ENCODE data around the gene SPOCK1.
"Not testable (repeated sequence)": the region's sequence is repeated elsewhere in the genome, so short reads cannot be mapped to it uniquely, and the experiment has no call there.

Gene SPOCK1

DNA sequence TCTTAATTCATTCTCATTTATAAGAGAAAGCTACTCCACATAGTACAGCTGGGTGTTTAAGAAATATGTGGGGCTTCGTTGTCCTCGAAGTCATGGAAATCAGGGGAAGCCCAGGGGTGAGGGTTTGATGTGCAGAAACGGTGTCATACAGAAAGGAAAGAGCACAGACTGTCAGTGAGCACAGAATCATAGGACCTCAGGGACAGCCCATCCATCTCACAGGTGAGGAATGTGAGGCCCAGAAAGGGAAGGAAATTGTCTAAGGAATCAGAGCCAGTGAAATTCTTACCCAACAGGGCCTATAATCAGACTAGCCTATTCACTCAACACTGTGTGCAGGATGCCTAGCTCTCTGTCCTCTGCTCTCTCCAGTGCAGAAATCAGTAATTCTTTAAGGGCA is 535.6 kb downstream of the SPOCK1 start:
- H3K27me3 ChIP-seq (ENCODE audit: insufficient read depth, poor library complexity, severe bottlenecking), result no peaks in the 10 kb centered on the region
- H3K27ac ChIP-seq (replicated peaks), result no peak overlapping the region
- no peak for DNase-seq (ENCODE audit: low read depth in 1 of 2, low spot score in 1 of 2)
- H3K4me3 ChIP-seq (replicated peaks; ENCODE audit: insufficient read depth, low read length), result no peak overlapping the region
- TF ChIP-seq GABPA (IDR thresholded peaks at IDR 0.05; ENCODE audit: low read depth) (no peak), POLR2AphosphoS5 (IDR thresholded peaks at IDR 0.05; ENCODE audit: low read depth) (no peak), SPI1 (IDR thresholded peaks at IDR 0.05; ENCODE audit: borderline replicate concordance, low read depth) (no peak), REST (IDR thresholded peaks at IDR 0.05; ENCODE audit: insufficient replicate concordance, low read depth) (no peak), CTCF (IDR thresholded peaks at IDR 0.05; ENCODE audit: insufficient read depth, low read length) (no peak)

- no peaks in the 10 kb centered on the region for H3K27me3 ChIP-seq (ENCODE audit: insufficient read depth, poor library complexity, severe bottlenecking)
- TF ChIP-seq GABPA (IDR thresholded peaks at IDR 0.05; ENCODE audit: low read depth) (no peak), REST (IDR thresholded peaks at IDR 0.05; ENCODE audit: insufficient replicate concordance, low read depth) (no peak), CTCF (IDR thresholded peaks at IDR 0.05; ENCODE audit: insufficient read depth, low read length) (no peak), SPI1 (IDR thresholded peaks at IDR 0.05; ENCODE audit: borderline replicate concordance, low read depth) (no peak), POLR2AphosphoS5 (IDR thresholded peaks at IDR 0.05; ENCODE audit: low read depth) (no peak)
- H3K4me3 ChIP-seq (replicated peaks; ENCODE audit: insufficient read depth, low read length), result no peak overlapping the region
- no peak for DNase-seq (ENCODE audit: low read depth in 1 of 2, low spot score in 1 of 2)
- no peak overlapping the region for H3K27ac ChIP-seq (replicated peaks)
Observed at GRCh38 chr5:136957428-136957827, 541.7 kb downstream of the SPOCK1 start.

- not testable (repeated sequence) for H3K4me3 ChIP-seq (replicated peaks; ENCODE audit: insufficient read depth, low read length); H3K27ac ChIP-seq (replicated peaks); DNase-seq (ENCODE audit: low read depth in 1 of 2, low spot score in 1 of 2); H3K27me3 ChIP-seq (ENCODE audit: insufficient read depth, poor library complexity, severe bottlenecking)
Observed at GRCh38 chr5:136954142-136954541, 545.0 kb downstream of the SPOCK1 start.

DNA sequence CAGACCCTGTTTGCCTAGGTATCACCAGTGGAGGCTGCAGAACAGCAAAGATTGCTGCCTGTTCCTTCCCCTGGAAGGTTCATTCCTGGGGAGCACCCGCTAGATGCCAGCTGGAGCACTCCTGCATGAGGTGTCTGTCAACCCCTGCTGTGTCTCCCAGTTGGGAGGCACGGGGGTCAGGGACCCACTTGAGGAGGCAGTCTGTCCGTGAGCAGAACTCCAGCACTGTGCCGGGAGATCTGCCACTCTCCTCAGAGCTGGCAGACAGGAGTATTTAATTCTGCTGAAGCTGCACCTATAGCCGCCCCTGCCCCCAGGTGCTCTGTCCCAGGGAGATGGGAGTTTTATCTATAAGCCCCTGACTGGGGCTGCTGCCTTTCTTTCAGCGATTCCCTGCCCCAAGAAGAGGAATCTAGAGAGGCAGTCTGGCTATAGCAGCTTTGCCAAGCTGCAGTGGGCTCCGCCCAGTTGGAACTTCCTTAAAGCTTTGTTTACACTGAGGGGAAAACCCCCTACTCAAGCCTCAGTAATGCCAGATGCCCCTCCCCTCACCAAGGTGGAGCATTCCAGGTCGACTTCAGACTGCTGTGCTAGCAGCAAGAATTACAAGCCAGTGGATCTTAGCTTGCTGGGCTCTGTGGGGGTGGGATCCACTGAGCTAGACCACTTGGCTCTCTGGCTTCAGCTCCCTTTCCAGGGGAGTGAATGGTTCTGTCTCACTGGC is 545.6 kb downstream of the SPOCK1 start:
- not testable (repeated sequence) for H3K4me3 ChIP-seq (replicated peaks; ENCODE audit: insufficient read depth, low read length); H3K27me3 ChIP-seq (ENCODE audit: insufficient read depth, poor library complexity, severe bottlenecking); H3K27ac ChIP-seq (replicated peaks); DNase-seq (ENCODE audit: low read depth in 1 of 2, low spot score in 1 of 2)

DNA sequence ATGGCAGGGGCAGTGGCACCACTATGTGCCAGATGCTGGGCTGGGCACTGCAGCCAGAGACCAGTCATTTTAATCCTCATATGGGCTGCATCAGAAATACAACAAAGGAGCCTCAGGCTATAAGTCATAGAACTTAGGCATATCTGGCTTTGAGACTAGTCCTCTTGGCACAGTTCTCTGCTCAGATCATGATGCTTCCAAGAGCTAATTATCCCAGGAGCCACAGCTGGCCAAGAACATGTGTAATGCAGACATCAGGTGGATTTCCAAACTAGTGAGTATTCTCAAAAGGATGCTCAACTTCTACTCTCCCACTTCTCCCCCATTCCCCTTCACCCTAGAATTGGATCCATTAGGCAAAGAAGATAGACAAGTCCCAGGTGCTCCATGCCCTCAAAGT is 571.6 kb downstream of the SPOCK1 start:
- Histone ChIP-seq H3K4me3 (replicated peaks; ENCODE audit: insufficient read depth, low read length) (no peak overlapping the region), H3K27ac (replicated peaks) (no peak overlapping the region), H3K27me3 (ENCODE audit: insufficient read depth, poor library complexity, severe bottlenecking) (no peaks in the 10 kb centered on the region)
- DNase-seq (ENCODE audit: low read depth in 1 of 2, low spot score in 1 of 2), result no peak
- TF ChIP-seq REST (IDR thresholded peaks at IDR 0.05; ENCODE audit: insufficient replicate concordance, low read depth) (no peak), SPI1 (IDR thresholded peaks at IDR 0.05; ENCODE audit: borderline replicate concordance, low read depth) (no peak), CTCF (IDR thresholded peaks at IDR 0.05; ENCODE audit: insufficient read depth, low read length) (no peak), POLR2AphosphoS5 (IDR thresholded peaks at IDR 0.05; ENCODE audit: low read depth) (no peak), GABPA (IDR thresholded peaks at IDR 0.05; ENCODE audit: low read depth) (no peak)

All from HL-60 (cell line).